B cell (primary cell): ENCODE data around the gene TJAP1. TPM values are rescaled to one million over a fixed set of nuclear protein-coding genes. Genes with fewer than 3 reads are reported as not detected.
A peak's percentile ranks its signal among the peaks of the same experiment; 100 is the strongest.

ENCODE experiments used
- ATAC-seq: fragments of 200-7000 bp; cut with Tn5 transposase; one replicate; pipeline ENCODE4 v1.10.0; 2021; ENCODE audit warnings: low read depth, mild to moderate bottlenecking, moderate number of reproducible peaks, moderate library complexity
- CTCF ChIA-PET: fragments of 350-600 bp; sonication (Branson Sonifier 250); formaldehyde crosslinking; loops from one replicate; lab custom pipeline; 2021; ENCODE audit warnings: antibody characterized with exemption, inconsistent platforms; lab: Charles Lee
- POLR2A ChIA-PET: fragments of 350-600 bp; sonication (Branson Sonifier 250); formaldehyde crosslinking; loops from one replicate; lab custom pipeline; 2021; ENCODE audit warnings: antibody characterized with exemption; lab: Charles Lee
- DNase-seq: peaks from one replicate; pipeline ENCODE4 v3.0.0; 2013
- H2AFZ ChIP-seq: 2 replicates; pipeline ENCODE4 v1.6.1; 2012; ENCODE audit warnings: mild to moderate bottlenecking, low read depth, low read length; ENCODE audit not compliant: insufficient read depth, poor library complexity, severe bottlenecking
- H3K27ac ChIP-seq, 2 donors: 1 replicate in 1 of 2; 2 replicates in 1 of 2; pipeline ENCODE4 v1.5.1; 2012 to 2013; ENCODE audit warnings: low read length in 2 of 2, mild to moderate bottlenecking in 2 of 2, moderate library complexity in 1 of 2
- H3K27me3 ChIP-seq, 4 experiments: fragments of 200-600 bp in 1 of 4; sonication (generic) in 1 of 4; replicated peaks in 1 of 4; 1 replicate in 2 of 4; 2 replicates in 2 of 4; pipeline versions ENCODE4 v1.6.1 to v1.7.0; 2013 to 2016; ENCODE audit warnings: low read length in 3 of 4, mild to moderate bottlenecking in 2 of 4, mixed read lengths in 1 of 4, moderate library complexity in 1 of 4; ENCODE audit not compliant: insufficient read depth in 4 of 4, control insufficient read depth in 3 of 4; ENCODE audit errors: control extremely low read depth in 1 of 4
- H3K36me3 ChIP-seq, 2 experiments: replicated peaks in 1 of 2; 1 replicate in 1 of 2; 2 replicates in 1 of 2; pipeline versions ENCODE4 v1.6.1 to v1.7.1; 2013; ENCODE audit warnings: low read length in 1 of 2; ENCODE audit not compliant: insufficient read depth in 2 of 2, control insufficient read depth in 1 of 2; ENCODE audit errors: control extremely low read depth in 1 of 2, extremely low read depth in 1 of 2
- H3K4me1 ChIP-seq, 2 donors: fragments of 200-600 bp in 1 of 2; sonication (generic) in 1 of 2; 1 replicate in 1 of 2; 2 replicates in 1 of 2; pipeline versions ENCODE4 v1.5.1 to v1.6.1; 2013 to 2017; ENCODE audit warnings: low read length in 2 of 2; ENCODE audit not compliant: control insufficient read depth in 2 of 2, insufficient read depth in 2 of 2
- H3K4me2 ChIP-seq: replicated peaks from 2 replicates; pipeline ENCODE3; 2012; ENCODE audit warnings: mild to moderate bottlenecking, low read depth, low read length; ENCODE audit not compliant: poor library complexity, severe bottlenecking
- H3K4me3 ChIP-seq, 5 experiments: fragments of 200-600 bp in 1 of 5; sonication (generic) in 1 of 5; 1 replicate in 3 of 5; 2 replicates in 2 of 5; pipeline versions ENCODE4 v1.5.1 to v1.7.0; 2011 to 2016; ENCODE audit warnings: low read length in 4 of 5, mild to moderate bottlenecking in 4 of 5, low read depth in 2 of 5, control low read depth in 1 of 5, moderate library complexity in 1 of 5; ENCODE audit not compliant: insufficient read depth in 1 of 5; ENCODE audit errors: control extremely low read depth in 1 of 5, extremely low read depth in 1 of 5
- H3K79me2 ChIP-seq: fragments of 200-600 bp; sonication (generic); one replicate; pipeline ENCODE4 v1.6.0; 2016; ENCODE audit warnings: low read length; ENCODE audit not compliant: control insufficient read depth, insufficient read depth
- H3K9ac ChIP-seq: fragments of 200-600 bp; sonication (generic); 2 replicates; pipeline ENCODE4 v1.6.1; 2017; ENCODE audit warnings: mild to moderate bottlenecking, low read length, moderate library complexity
- H3K9me3 ChIP-seq, 3 donors: one replicate each; pipeline versions ENCODE4 v1.6.1 to v1.7.1; 2013; ENCODE audit warnings: low read length in 2 of 3; ENCODE audit not compliant: control insufficient read depth in 2 of 3, insufficient read depth in 1 of 3; ENCODE audit errors: control extremely low read depth in 1 of 3
- H4K20me1 ChIP-seq: 2 replicates; pipeline ENCODE4 v1.6.0; 2012; ENCODE audit warnings: mild to moderate bottlenecking, low read length; ENCODE audit not compliant: insufficient read depth, control insufficient read depth, poor library complexity, severe bottlenecking
- H3K27ac Mint-ChIP-seq: one replicate; pipeline ENCODE4 v1.8.0; 2021; ENCODE audit warnings: mixed read lengths
- H3K27me3 Mint-ChIP-seq: one replicate; pipeline ENCODE4 v1.8.0; 2021; ENCODE audit warnings: mixed read lengths
- H3K4me1 Mint-ChIP-seq: one replicate; pipeline ENCODE4 v1.8.0; 2021; ENCODE audit warnings: mixed read lengths
- H3K4me3 Mint-ChIP-seq: one replicate; pipeline ENCODE4 v1.8.0; 2021; ENCODE audit warnings: mixed read lengths
- H3K9me3 Mint-ChIP-seq: one replicate; pipeline ENCODE4 v1.8.0; 2022; ENCODE audit warnings: mixed read lengths; ENCODE audit not compliant: insufficient read depth
- CTCF ChIP-seq: fragments of 200-600 bp; IDR thresholded peaks from one replicate; pipeline ENCODE4 v1.8.0; 2022; ENCODE audit warnings: antibody characterized with exemption, mild to moderate bottlenecking
- EZH2 ChIP-seq: IDR thresholded peaks from 2 replicates; pipeline ENCODE4 v1.6.1; 2012; ENCODE audit warnings: borderline replicate concordance, low read depth, mild to moderate bottlenecking, moderate library complexity, low read length; ENCODE audit not compliant: insufficient read depth, poor library complexity, severe bottlenecking
- WGBS: methylation state at CpG from one replicate; pipeline ENCODE4 v1.1.5; 2013; ENCODE audit warnings: missing lambda C conversion rate; ENCODE audit not compliant: insufficient coverage; 5-methylcytosine and 5-hydroxymethylcytosine counted together
- intact Hi-C: fragments of 100-400 bp; cut with micrococcal nuclease; formaldehyde crosslinking; loops from one replicate; pipeline ENCODE4 v1.10.0; 2022
- polyA plus RNA-seq: library from polyadenylated mRNA; depleted of rRNA; stranded (reverse); fragments of >200 nt; gene quantifications from 2 replicates; pipeline ENCODE4 v1.2.3, GENCODE V29; 2012
- total RNA-seq, 2 donors: library from RNA; stranded (reverse); fragments of 120-200 nt in 1 of 2; gene quantifications; 1 replicate in 1 of 2; 2 replicates in 1 of 2; pipeline versions ENCODE4 v1.2.3 to v1.2.4, GENCODE V29; 2013 to 2022

Gene TJAP1
- total and polyA plus RNA-seq, 2 donors (not counting 1 experiment from before 2014, with no cell fraction given), result 59.1 to 70.7 TPM

DNA sequence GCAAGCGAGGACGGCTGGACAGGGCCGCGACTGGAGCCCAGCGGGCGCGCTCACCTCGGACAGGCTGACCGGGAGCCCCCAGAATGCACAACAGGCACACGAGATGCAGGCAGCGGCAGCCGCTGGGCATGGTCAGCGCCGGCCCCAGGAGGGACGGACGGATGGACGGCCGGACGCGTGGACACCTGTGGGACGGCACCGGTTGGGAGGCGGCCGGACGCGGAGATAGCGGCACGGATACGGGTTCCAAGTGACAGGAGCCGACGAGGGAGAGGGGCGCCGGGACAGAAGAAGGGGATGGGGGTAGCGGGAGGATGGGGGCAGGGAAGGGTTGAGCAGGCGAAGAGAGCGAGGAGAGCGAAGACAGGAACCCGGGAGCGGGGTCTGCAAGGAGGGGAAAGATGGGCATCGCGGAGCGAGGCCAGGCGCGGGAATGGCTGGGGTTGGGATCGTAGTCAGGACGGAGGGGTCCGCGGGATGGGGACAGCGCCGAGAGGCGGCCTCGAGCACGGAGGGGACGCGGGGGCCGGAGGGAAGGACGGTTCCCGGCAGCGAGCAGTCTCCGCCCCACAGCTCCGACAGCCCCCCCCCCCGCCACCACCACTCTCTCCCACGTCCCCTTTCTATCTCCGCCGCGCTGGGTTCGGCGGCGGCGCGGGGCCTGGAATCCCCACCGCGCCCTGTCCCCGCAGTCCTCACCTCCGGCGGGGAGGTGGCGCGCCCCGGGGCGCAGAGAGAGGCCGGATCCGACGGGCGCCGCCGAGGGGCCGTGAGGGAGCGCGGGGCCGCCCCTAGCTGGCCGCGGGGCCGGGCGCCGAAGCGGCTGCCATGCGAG, 22.5 kb upstream of the TJAP1 start:
- peak overlapping the region; percentile 96 for H3K4me2 ChIP-seq
- H3K27me3 Mint-ChIP-seq, result peaks cover 3% of the 10 kb centered on the region
- under 1% methylated on average over 92 of the region's 97 CpGs for WGBS
- peak; percentile 53 for ATAC-seq
- peaks cover 7 to 12% of the 10 kb centered on the region in 2 donors for H3K4me1 ChIP-seq
- no peak for TF ChIP-seq EZH2
- peak; percentile 90 for TF ChIP-seq CTCF
- peaks cover 14% of the 10 kb centered on the region for H3K4me1 Mint-ChIP-seq
- peak overlapping the region; percentile 77 for H2AFZ ChIP-seq
- H3K9ac ChIP-seq, result peak overlapping the region; percentile 66
- no peaks in the 10 kb centered on the region for H4K20me1 ChIP-seq
- peak overlapping the region; percentile 63 for H3K27ac Mint-ChIP-seq
- H3K9me3 Mint-ChIP-seq, result no peaks in the 10 kb centered on the region
- peak overlapping the region; percentile 18 to 67 (median 61) for H3K4me3 ChIP-seq
- H3K36me3 ChIP-seq, result peaks cover 0 to 10% of the 10 kb centered on the region in 2 experiments
- no peaks in the 10 kb centered on the region for H3K79me2 ChIP-seq
- H3K9me3 ChIP-seq, result peaks cover 0 to 2% (median 0%) of the 10 kb centered on the region in 3 donors
- H3K27me3 ChIP-seq, result peaks cover 0 to 4% (median 2%) of the 10 kb centered on the region in 4 experiments
- H3K4me3 Mint-ChIP-seq, result peak overlapping the region; percentile 89
- peak; percentile 73 for DNase-seq
- intact Hi-C loops, result loop anchor here (1.0 to 5.0 kb wide), 4 partner anchors 22 to 188 kb away; partner anchors contain the start of genes ABCC10 and TJAP1
- POLR2A ChIA-PET, result interaction anchor here (0.6 to 1.0 kb wide), 4 partner anchors 15 to 121 kb away, joined by 3 to 5 read pairs (median 4); partner anchors contain the start of genes POLH and XPO5
- no peak overlapping the region for H3K27ac ChIP-seq
- CTCF ChIA-PET, result interaction anchor here (0.9 to 3.6 kb wide), 6 partner anchors 18 to 86 kb away, joined by 3 to 43 read pairs (median 3); partner anchors contain the start of genes ABCC10 and TJAP1
